CD4-positive, alpha-beta T cell treated with Interleukin-15 for 1 hour (primary cell): ENCODE results near the gene TMEM183A.

Experiments used
- DNase-seq: peaks from one replicate; pipeline ENCODE4 v3.0.0-alpha.2; 2020

Gene TMEM183A

GRCh38 chr1:203073469-203073868 is 66.3 kb downstream of the TMEM183A start:
- no peak for DNase-seq
